Vagina (tissue), 2 donors: ENCODE results near the gene BAG5.

Source experiments
- CTCF ChIP-seq, 3 experiments: fragments of 450-650 bp in 2 of 3; fragments of 200-600 bp in 1 of 3; sonication (generic) in 1 of 3; IDR thresholded peaks; one replicate each; pipeline ENCODE4 v1.5.1; 2017 to 2019; ENCODE audit warnings: antibody characterized with exemption in 3 of 3, mild to moderate bottlenecking in 2 of 3, moderate library complexity in 2 of 3
- POLR2A ChIP-seq, 2 donors: fragments of 450-650 bp; IDR thresholded peaks; one replicate each; pipeline ENCODE4 v1.6.1; 2017; ENCODE audit warnings: antibody characterized with exemption in 2 of 2, mild to moderate bottlenecking in 2 of 2, moderate library complexity in 2 of 2

- TF ChIP-seq CTCF (IDR thresholded peaks at IDR 0.05), result no peak
- TF ChIP-seq POLR2A (IDR thresholded peaks at IDR 0.05), result no peak
Observed at GRCh38 chr14:103555559-103556337, 6.7 kb downstream of the BAG5 start.
